HG03354 (cell line): ENCODE measurements around the gene OMP.
"Not testable (repeated sequence)": the region's sequence is repeated elsewhere in the genome, so short reads cannot be mapped to it uniquely, and the experiment has no call there.

Experiments used
- ATAC-seq: cut with Tn5 transposase; IDR thresholded peaks from one replicate; pipeline ENCODE4 v1.9.1; 2021; ENCODE audit warnings: mild to moderate bottlenecking; ENCODE audit not compliant: unreplicated experiment, poor library complexity, severe bottlenecking

Gene OMP, protein sequence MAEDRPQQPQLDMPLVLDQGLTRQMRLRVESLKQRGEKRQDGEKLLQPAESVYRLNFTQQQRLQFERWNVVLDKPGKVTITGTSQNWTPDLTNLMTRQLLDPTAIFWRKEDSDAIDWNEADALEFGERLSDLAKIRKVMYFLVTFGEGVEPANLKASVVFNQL

DNA sequence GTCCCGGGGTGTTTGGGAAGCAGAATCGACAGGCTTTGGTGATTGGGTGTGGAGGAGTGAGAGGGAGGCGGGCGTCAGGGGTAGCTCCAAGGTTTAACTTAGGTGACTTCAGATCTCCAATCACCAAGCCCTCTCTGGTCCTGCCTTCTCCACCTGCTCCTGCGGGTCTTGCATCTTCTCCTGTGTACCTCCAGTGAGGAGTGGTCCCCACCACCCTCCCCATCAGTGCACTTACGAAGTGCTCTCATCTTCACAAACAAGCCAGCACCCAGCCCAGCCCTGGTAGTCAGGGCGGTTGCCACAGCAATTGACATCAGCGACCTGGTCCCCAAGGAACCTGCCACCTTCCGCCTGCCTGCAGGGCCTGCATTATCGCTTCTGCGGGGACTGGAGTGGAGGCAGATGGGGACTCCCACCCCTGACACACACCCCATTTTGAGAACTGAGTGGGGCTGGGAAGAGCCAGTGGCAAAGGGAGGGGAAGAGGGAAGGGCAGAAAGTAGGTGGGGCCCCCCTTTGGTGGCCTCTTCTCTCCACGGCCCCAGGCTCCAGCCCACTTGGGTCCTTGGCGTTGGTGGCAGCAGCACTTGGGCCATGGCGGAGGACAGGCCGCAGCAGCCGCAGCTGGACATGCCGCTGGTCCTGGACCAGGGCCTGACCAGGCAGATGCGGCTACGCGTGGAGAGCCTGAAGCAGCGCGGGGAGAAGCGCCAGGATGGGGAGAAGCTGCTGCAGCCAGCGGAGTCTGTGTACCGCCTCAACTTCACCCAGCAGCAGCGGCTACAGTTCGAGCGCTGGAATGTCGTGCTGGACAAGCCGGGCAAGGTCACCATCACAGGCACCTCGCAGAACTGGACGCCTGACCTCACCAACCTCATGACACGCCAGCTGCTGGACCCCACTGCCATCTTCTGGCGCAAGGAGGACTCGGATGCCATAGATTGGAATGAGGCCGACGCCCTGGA, at the start of gene OMP:
Gene OMP, plus strand, starts transcription at position 595 of the 965 bp plus-strand sequence. Its CDS starts 0 bp downstream, at position 595.
- ATAC-seq: no peak

DNA sequence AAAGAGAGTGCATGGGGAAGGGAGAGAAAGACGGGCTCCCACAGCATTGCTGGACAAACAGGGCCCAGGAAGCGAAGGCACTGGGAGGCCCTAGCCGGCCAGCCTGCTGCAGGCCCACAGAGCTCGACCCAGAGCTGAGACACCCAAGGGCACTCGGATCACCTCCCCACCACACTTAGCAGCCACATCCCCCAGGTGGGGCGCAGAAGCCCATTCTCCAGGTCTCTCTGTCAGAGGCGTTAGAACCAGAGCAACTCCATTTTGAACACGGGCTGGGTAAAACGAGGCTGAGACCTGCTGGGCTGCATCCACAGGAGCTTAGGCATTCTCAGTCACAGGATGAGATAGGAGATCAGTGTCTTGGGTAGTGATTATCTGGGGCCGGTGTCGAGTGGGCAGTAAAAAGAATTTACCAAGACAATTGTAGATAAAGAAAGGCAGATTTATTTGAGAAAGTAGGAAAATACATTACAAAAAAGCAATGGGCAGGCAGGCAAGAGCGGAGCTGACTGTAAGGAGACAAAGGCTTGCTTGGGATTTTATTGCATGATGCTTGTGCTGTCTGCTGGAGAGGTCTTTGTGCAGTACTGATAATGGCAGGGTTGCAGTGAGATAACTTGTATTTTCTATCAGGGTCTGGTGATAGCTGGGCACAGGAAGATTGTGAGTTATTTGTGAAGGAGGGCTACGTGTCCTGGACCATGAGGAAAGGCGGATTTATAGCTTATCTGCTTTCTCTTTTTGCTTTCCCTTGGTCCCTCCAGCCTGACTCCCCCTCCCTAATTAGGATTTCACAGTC, 49.2 kb upstream of the OMP start:
- no peak for ATAC-seq

DNA sequence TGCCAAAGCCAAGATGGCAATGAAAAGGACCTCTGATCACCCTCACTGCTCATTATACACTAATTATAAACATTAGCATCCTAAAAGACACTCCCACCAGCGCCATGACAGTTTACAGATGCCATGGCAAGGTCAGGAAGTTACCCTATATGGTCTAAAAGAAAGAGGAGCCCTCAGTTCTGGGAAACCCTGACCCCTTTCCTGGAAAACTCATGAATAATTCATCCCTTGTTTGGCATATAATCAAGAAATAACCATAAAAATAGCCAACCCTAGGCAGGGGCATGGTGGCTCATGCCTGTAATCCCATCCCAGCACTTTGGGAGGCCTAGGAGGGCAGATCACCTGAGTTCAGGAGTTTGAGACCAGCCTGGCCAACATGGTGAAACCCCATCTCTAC, 48.6 kb upstream of the OMP start:
- ATAC-seq: no peak

DNA sequence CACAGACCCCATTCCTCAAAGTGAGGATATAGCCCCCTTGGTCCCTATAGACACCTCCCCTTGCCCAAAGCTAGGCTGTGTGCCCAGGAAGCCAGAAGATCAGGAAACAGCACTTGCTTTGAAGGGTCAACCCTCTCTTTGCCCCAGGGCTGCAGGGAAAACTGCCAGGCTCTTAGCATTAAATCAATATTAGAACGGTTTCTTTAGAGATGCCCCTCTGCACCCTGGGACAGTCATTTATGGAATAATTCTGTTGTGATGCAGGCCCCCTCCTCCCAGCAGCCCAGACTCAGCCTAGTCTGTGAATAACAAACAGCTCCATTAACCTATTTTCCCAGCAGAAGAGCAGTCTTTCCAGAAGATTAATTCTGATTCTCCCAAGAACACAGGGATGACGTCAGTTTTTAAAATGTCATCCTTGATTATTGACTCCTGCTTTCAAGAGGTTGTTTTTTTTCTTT, 47.5 kb upstream of the OMP start:
- ATAC-seq: no peak

DNA sequence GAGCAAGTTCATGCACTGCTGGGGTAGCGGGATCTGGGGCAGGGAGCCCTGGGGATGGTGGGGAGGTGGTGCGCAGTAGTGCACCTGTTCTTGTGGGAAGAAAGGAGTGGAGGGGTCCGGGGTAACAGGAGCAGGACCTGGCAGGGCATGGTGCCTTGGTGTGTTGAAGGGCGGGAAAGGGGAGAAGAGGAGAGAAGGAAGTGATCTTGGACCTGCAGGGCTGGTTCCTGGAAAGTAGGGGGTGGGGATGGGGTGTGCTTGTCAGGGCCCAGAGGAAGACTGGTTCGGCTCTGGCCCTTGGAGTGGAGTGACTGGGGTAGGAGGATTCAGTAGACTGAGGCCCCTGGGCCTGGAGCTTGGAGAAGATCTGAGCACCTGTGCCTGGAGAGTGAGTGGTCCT, 46.7 kb upstream of the OMP start:
- ATAC-seq: no peak

DNA sequence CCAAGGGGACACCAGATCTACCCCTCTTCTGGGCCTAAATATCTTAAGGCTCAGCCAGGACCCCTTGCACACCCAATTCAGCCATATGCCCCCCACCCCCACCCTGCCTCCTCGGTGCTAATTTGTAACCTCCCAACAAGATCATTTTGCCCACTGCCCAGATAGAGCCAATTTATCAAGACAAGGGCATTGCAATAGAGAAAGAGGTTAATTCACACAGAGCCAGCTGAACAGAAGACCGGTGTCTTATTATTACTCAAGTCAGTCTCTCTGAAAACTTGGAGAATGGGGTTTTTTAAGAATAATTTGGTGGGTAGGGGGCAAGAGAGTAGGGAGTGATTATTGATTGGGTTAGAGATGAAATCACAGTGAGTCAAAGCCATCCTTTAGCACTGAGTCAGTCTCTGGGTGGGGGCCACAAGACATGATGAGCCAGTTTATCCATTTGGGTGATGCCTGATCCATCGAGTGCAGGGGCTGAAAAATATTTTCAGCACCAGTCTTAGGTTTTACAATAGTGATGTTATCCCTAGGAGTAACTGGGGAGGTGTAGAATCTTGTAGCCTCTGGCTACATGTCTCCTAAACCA, 45.7 kb upstream of the OMP start:
- ATAC-seq: no peak

DNA sequence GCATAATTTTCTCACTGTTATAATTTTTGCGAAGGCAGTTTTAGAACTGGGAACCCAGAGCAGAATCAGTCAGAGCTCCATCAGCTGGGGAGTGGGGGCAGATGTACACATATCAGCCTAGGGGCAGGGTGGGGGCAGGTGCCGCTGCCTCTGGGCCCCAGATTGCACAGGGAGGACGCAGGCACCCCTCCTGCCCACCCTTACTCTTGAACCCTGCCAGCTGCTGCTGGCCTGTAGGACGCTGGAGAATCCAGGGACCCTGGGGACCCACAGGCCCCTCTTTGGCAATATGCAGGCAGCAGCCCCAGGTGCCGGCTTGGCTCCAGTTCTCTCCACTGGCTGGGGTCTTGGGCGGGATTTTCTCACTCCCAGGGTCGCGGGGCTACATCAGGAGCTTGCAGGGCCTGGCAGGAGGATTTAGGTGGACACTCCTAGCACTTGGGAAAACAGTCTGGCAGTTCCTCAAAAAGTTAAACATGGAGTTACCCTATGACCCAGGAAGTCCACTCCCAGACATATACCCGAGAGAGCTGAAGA, 44.6 kb upstream of the OMP start:
- ATAC-seq: no peak

DNA sequence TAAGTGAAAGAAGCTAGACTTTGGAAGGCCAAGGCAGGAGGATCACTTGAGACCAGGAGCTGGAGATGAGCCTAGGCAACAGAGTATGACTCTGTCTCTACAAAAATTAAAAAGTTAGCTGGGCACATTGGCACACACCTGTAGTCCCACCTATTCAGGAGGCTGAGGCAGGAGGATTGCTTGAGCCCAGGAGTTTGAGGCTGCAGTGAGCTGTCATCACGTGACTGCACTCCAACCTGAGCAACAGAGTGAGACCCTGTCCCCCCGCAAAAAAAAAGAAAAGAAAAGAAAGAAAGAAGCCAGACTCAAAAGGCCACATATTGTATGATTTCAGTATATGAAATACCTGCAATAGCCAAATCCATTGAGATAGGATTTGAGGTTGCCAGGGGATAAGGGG, 43.7 kb upstream of the OMP start:
- ATAC-seq: no peak

DNA sequence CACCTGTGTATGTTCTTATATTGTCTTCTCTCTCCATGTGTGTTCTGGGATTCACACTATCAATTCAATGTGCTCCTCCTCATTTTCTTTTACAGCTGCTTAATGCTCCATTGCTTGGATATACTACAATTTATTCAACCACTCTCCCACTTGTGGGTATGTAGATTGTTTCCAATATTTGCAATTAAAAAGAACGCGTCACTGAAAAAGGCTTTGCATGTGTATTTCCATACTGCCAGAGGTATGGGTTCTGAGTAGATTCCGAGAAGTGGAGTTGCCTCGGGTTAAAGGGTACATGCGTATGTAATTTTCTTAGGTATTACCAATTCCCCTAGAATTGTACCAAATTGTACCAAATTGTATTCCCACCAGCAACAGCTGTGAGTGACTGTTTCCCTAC, 42.8 kb upstream of the OMP start:
- ATAC-seq: no peak

DNA sequence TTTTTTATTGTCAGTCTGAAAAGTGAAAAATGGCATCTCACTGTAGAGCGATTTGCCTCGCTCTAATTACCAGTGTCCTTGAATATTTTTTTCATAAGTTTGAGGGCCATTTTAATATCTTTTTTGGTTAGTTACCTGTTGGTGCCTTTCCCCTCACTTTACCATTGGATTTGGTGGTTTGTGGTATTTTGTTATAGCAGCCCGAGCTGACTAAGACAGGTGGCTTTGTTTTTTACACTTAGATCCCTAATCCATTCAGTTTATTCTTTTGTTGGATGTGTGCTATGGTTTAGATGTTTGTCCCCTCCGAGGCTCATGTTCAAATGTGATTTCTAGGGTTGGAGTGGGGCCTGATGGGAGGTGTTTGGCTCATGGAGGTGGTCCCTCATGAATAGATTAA, 42.4 kb upstream of the OMP start:
- no peak for ATAC-seq

DNA sequence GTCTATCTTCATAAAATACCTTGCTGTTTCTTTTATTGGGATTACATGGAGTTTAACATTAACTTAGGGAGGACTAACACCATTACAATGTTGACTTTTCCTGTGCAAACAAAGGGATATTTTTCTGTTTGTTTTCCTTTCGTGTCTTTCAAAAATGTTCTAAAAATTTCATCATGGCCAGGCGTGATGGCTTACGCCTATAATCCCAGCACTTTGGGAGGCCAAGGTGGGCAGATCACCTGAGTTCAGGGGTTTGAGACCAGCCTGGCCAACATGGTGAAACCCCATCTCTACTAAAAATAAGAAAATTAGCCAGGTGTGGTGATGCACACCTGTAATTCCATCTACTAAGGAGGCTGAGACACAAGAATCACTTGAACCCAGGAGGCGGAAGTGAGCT, 41.4 kb upstream of the OMP start:
- ATAC-seq: not testable (repeated sequence)

DNA sequence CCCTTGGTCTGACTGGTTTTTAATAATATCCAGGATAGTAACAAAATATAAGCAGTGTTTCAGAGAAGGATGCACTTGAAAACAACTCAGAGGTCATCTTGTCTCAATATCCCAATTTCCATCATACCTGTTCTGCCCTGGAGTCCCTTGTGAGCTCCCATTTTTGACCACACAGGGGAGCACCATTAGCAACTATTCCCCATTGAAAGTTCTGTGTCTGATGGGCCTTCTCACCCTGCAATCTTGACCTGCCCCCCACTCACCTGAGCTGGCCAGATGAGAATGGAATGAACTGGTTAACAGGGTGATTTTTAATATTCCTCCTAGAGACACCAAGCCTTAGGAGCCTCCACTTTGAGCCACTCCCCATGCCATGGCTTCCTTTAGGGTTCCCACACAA, 39.7 kb upstream of the OMP start:
- ATAC-seq: no peak

DNA sequence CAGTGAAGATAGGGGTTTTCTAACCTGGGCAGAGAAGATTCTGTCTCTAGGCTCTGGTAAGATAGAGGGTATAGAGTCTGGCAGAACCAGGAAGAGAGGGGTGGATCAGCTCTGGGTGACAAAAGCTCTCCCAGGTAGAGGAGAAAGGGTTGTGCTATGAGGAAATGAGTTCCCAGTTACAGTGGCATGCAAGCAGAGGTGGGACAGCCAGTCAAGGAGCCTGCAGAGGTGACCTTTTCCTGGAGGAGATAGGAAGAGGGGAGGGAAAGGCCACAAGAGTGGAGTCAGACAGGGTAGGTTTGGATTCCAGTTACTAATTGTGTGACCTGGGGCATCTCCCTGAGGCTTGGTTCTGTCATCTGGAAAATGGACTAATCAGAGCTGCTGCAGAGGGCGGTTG, 39.2 kb upstream of the OMP start:
- no peak for ATAC-seq

DNA sequence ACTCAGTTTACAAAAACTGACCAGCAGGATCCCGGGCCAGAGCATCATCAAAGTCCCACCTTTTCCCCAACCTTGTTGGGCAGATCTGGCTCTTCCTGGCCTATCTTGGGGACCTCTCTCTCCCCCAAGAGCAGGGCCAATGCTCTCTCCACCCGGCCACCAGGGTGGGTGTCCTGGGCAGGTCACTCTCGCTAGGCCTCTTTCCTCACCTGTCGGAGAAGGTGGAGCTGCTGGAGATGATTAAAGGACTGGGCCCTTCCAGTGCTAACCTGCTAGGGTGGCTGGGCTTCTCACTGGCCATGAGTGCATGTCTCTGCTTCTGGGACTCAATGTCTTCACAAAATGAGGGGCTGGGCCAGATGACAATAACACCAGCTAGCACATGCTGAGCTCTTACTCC, 38.8 kb upstream of the OMP start:
- ATAC-seq: no peak

DNA sequence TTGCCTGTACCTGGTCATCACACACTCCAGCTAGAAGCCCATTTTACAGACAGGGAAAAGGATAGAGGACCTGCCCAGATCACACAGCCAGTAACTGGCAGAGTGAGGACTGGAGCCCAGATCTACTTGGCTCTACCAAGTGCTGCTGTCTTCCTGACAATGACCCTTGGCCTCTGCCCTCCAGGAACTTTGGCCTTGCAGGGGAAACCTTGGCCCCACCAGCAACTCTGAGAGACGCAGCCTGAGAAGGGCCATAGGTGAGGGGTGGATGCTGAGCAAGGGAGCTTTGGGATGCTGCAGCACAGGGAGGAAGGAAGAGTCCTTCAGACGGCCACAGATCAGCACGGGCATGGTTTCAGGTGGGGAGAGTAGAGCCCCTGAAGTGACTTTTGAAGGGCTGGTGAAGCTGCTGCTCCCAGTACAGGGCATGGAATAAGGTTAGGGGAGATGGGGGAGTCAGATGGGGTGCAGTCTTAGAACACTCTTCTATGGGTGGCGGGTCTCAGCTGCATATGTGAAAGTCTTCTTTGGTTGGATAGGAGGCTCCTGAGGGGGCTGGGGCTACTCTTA, 37.9 kb upstream of the OMP start:
- ATAC-seq: no peak

DNA sequence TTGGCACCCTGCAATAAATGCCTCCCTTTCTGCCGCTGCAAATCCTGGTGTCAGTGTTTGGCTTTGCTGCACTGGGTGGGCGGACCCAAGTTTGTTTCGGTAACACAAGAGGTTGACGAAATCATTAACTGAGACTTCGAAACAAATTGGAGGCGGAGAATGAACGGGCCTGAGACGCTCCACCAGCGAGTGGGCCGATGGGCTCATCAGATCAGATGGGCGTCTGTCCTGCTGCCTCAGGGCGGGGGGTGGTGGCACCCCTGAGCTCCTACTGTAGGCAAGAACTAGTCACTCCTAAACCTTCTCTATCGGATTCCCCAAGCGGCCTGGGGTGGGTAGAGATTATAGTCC, 36.8 kb upstream of the OMP start:
- ATAC-seq: no peak

DNA sequence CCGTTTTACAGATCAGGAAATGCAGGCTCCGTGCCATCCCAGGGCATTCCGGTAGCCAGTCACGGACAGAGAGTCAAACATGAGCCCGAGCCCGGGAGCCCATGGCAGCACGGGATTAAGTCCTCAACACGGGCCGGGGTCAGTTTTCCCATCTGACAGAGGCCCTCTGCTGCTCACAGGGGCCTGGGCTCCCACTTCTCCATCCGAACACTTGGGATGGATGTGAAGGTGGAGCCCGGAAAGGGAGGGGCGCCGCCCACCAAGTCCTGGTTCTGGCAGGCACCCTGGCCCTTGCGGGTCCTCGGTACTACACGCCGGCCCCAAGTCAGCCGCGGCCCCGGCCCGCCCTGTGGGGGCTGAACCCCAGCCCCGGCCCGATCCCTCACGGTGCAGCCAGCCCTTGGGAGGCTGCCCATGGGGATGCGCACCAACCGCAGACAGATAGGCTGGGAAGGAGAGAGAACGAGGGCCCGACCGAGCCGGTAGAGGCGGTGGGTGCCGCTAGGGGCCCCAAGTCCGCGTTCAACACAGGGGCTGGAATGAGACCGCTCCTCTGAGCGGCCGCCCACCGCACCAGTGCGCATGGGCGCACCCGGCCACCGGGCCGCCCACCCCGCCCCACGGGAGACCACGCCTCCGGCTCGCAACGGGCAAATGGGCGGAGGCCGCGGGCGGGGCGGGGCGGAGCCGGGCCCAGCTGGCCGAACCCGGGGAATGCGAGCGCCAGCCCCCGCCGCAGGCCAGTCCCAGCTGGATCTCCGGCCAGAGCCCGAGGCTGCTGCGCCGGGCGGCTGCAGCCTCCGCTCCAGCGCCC, 36.2 kb upstream of the OMP start, which contains the start of gene CAPN5:
Gene CAPN5, plus strand, starts transcription at position 743 of the 814 bp plus-strand sequence. CDS start 17,916 bp downstream, outside the sequence.
- ATAC-seq: peak; percentile 91

DNA sequence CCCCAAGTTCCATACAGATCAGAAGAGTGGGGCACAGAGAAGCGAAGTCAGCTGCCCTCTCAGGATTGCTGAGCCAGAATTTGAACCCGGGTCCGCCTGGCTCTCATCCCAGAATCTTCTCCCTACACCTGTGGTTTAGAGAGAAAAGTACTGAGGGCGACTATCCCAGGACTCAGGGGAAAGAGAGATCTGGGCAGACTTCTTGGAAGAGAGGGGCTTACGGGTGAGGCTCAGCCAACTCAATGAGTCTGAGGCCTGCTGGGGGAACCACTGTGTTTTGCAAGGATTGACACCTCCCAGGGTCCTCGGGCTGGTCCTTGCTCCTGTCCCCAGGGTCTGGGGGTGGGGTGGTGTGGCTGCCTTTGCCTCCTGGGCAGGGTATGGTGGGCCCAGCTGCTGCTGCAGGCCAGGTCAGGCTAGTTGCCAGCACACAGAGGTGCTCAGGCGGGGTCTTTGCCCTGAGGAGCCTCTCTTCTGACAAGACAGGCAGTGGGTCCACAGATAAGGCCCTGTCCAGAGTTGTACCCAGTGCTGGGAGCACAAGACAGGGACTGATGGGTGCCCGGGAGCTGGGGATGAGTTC, 34.7 kb upstream of the OMP start:
- ATAC-seq: no peak
